ENCODE data around the gene CAVIN3.

- no peak for TF ChIP-seq MYC (IDR thresholded peaks at IDR 0.05; ENCODE audit: low read depth, low read length)
- TF ChIP-seq CTCF (IDR thresholded peaks at IDR 0.05; ENCODE audit: low read depth, low read length): no peak
These were observed 12.8 kb upstream of the CAVIN3 start for GRCh38 chr11:6333095-6333494.
